MG63 (cell line): ENCODE results near the gene OR4M1. TPM values are rescaled to one million over a fixed set of nuclear protein-coding genes. Genes with fewer than 3 reads are reported as not detected.
"Not testable (repeated sequence)": the region's sequence is repeated elsewhere in the genome, so short reads cannot be mapped to it uniquely, and the experiment has no call there.

Experiments used
- DNase-seq: peaks from one replicate; pipeline ENCODE4 v3.0.0-alpha.2; 2020
- H3K27me3 ChIP-seq: fragments of 250-450 bp; sonication (Bioruptor Pico); 2 replicates; pipeline ENCODE4 v1.5.1; 2020; ENCODE audit warnings: mild to moderate bottlenecking, moderate library complexity
- H3K36me3 ChIP-seq: fragments of 250-450 bp; sonication (Bioruptor Pico); 2 replicates; pipeline ENCODE4 v1.5.1; 2020; ENCODE audit warnings: mild to moderate bottlenecking, moderate library complexity
- H3K4me3 ChIP-seq: fragments of 250-450 bp; sonication (Bioruptor Pico); 2 replicates; pipeline ENCODE4 v1.5.1; 2020; ENCODE audit warnings: mild to moderate bottlenecking, moderate library complexity
- H3K9me3 ChIP-seq: fragments of 250-450 bp; sonication (Bioruptor Pico); 2 replicates; pipeline ENCODE4 v1.5.1; 2020; ENCODE audit warnings: mild to moderate bottlenecking, moderate library complexity
- total RNA-seq: library from RNA; depleted of rRNA; stranded (reverse); fragments of >200 nt; shearing (Covaris generic); gene quantifications from 2 replicates; pipeline ENCODE4 v1.2.3, GENCODE V29; 2014; ENCODE audit warnings: low replicate concordance; rRNA removed

OR4M1 gene
- total RNA-seq, 1 experiment from 2014 or later, result not detected

DNA sequence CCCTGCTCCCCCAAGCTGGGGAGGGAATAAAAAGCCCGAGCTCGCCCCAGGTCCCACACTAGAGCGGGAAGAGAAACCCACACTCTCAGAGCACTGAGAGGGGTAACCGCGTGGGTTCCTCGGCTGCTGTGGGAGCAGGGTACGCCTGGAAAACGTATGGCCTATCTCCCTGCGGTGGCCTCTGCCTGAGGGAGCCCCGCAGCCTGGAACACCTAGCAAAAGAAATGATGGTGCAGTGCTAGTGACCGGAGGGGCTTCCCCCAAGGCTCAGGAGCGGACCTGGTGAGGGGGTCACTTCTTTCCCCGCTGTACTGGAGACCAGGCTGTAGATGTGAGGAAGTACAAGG lies 27.8 kb downstream of the OR4M1 start:
- no peak for DNase-seq
- Histone ChIP-seq H3K27me3 (no peaks in the 10 kb centered on the region), H3K36me3 (no peaks in the 10 kb centered on the region), H3K9me3 (no peaks in the 10 kb centered on the region), H3K4me3 (no peak overlapping the region)

DNA sequence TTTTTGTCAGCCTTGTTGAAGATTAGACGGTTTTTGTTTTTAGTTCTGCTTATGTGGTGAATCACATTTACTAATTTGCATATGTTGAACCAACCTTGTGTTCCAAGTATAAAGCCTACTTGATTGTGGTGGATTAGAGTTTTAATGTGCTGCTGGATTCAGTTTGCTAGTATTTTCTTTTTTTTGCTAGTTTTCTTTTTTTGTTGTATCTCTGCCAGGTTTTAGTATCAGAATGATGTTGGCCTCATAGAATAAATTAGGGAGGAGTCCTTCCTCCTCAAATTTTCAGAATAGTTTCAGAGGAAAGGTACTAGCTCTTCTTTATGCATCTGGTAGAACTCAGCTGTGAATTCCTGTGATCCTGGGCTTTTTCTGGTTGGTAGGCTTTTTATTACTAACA lies 30.2 kb downstream of the OR4M1 start, which contains the start of gene OR4N2:
Gene OR4N2 (plus strand): TSS at position 301 of the 400 bp plus-strand sequence. CDS start 23,679 bp downstream, outside the sequence.
- not testable (repeated sequence) for H3K36me3 ChIP-seq, DNase-seq, H3K4me3 ChIP-seq, H3K9me3 ChIP-seq, H3K27me3 ChIP-seq

DNA sequence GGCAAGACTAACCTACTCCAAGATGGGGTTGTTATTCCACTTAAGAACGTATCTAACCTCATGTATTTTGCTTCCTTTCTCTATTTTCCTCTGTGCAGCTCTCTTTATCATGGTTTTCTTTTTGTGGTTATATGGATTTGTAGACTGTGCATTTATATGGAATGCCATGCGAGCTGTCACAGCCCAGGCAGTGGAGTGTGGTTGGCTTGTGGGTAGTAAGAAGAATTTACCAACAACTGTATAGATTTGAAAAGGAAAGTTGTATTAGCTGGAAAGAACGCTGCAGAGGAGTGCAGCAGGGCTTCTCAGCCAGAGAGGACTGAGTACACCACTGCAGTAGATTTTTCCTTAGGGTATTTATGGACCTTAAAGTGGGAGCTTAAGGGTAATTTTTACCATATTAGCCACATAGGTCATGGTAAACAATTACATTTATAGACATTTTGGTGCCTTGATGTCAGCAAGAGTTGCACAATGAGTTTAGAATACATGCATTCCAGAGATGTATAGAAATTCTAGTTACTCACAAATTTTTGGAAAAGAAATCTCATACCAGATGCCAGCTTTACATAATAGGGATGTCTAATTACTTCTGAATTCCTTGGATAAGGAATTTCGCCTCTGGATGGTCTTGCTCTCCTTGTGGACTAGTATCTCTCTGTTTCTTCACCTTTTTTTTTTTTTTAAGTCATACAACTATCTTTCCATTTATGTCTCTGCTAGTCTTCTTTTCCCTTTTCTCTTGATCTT lies 40.0 kb downstream of the OR4M1 start:
- H3K27me3 ChIP-seq, H3K4me3 ChIP-seq, H3K36me3 ChIP-seq, H3K9me3 ChIP-seq: not testable (repeated sequence)
- DNase-seq, result peak; percentile 71

DNA sequence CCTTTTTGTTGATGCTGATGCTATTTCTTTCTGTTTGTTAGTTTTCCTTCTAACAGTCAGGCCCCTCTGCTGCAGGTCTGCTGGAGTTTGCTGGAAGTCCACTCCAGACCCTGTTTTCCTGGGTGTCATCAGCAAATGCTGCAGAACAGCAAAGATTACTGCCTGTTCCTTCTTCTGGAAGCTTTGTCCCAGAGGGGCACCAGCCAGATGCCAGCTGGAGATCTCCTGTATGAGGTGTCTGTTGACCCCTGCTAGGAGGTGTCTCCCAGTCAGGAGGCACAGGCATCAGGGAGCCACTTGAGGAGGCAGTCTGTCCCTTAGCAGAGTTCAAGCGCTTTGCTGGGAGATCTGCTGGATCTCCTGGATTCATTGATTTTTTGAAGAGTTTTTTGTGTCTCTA lies 46.6 kb downstream of the OR4M1 start:
- H3K27me3 ChIP-seq, H3K4me3 ChIP-seq, H3K36me3 ChIP-seq, DNase-seq, H3K9me3 ChIP-seq: not testable (repeated sequence)

DNA sequence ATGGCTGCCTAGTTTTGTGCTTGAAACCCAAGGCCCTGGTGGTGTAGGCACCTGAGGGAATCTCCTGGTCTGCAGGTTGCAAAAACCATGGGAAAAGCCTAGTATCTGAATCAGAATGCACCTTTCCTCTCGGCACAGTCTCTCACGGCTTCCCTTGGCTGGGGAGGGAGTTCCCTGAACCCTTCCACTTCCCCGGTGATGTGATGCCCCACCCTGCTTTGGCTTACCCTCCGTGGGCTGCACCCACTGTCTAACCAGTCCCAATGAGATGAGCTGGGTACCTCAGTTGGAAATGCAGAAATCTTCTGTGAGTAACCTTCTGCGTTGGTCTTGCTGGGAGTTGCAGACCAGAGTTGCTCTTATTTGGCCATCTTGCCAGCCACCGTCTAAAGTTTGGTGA lies 47.7 kb downstream of the OR4M1 start:
- H3K4me3 ChIP-seq, H3K36me3 ChIP-seq, H3K9me3 ChIP-seq, H3K27me3 ChIP-seq, DNase-seq: not testable (repeated sequence)

DNA sequence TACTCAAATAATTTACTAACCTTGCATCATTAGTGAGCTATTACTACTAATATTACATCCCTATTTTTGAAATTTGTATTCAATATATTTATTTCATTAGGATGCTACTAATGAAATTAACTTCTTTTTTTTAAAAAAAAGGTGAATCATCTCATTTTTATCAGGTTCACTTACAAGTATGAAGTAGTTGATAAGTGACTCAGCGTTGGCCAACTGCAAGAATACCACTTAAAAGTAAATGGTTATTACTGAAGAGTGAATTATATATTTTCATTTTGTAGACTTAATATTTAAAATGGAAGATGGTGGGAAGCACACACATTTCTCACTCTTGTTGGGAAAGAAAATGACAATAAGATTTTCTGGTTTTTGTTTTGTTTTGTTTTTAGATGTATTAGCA lies 49.9 kb downstream of the OR4M1 start:
- no peak overlapping the region for H3K4me3 ChIP-seq
- H3K36me3 ChIP-seq, result no peaks in the 10 kb centered on the region
- H3K27me3 ChIP-seq, result no peaks in the 10 kb centered on the region
- 0 out of 2 replicates have a peak, but pooled peaks cover 2% of the 10 kb centered on the region for H3K9me3 ChIP-seq
- no peak for DNase-seq

DNA sequence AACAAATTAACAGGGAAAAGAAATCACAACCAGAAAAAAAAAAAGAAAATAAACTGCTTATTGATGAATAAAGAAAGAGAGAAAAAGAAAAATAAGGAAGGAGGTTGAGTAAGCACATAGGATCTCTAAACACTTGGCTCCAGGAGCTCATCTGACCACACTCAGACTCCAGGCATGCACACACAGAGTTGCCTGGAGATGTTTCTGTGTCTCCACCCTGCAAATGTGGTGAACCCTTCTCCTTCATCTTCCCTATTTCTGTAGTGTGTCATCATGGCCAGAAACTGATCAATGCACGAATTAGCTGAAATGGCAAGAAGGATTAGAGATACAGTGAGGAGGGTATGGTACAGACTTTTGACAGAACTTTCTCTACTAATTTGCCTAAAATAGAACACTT lies 50.5 kb downstream of the OR4M1 start:
- Histone ChIP-seq H3K27me3 (no peaks in the 10 kb centered on the region), H3K9me3 (0 out of 2 replicates have a peak, but pooled peaks cover 2% of the 10 kb centered on the region)
- peak; percentile 73 for DNase-seq

DNA sequence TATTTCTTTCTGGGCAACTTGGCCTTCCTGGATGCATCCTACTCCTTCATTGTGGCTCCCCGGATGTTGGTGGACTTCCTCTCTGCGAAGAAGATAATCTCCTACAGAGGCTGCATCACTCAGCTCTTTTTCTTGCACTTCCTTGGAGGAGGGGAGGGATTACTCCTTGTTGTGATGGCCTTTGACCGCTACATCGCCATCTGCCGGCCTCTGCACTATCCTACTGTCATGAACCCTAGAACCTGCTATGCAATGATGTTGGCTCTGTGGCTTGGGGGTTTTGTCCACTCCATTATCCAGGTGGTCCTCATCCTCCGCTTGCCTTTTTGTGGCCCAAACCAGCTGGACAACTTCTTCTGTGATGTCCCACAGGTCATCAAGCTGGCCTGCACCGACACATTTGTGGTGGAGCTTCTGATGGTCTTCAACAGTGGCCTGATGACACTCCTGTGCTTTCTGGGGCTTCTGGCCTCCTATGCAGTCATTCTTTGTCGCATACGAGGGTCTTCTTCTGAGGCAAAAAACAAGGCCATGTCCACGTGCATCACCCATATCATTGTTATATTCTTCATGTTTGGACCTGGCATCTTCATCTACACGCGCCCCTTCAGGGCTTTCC lies 54.4 kb downstream of the OR4M1 start:
- not testable (repeated sequence) for DNase-seq

More for the DNA sequence above, 50.5 kb downstream of the OR4M1 start:
- Histone ChIP-seq H3K36me3 (no peaks in the 10 kb centered on the region), H3K4me3 (no peak overlapping the region)

DNA sequence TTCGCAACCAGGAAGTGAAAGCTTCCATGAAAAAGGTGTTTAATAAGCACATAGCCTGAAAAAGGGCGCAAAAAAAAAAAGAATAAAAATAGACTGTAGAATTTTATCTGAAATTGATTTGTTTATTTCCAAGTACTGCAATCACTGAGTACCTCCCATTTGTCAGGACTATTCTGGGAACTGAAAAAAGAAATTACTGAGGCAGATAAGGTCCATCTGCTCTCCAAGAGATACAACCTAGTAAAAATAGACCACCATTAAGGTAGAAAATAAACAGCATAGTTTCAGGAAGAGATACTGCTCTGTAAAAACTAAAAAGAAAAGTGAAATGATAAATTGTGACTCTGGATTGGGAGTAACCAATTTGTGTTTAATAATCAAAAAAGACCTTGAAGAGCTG lies 55.0 kb downstream of the OR4M1 start:
- Histone ChIP-seq H3K9me3 (no peaks in the 10 kb centered on the region), H3K4me3 (no peak overlapping the region), H3K36me3 (no peaks in the 10 kb centered on the region), H3K27me3 (no peaks in the 10 kb centered on the region)
- no peak for DNase-seq

More for the DNA sequence above, 54.4 kb downstream of the OR4M1 start:
- H3K36me3 ChIP-seq, H3K9me3 ChIP-seq, H3K27me3 ChIP-seq, H3K4me3 ChIP-seq: not testable (repeated sequence)

Other genes starting within 250 kb of the OR4M1 start
- not detected in 2 replicates for gene OR11H2, start 59.6 kb upstream of the OR4M1 start, total RNA-seq
- not detected in 2 replicates for gene OR4Q3, start 29.9 kb upstream of the OR4M1 start, total RNA-seq
- gene OR4N2, start 30.3 kb downstream of the OR4M1 start, total RNA-seq, result not detected in 2 replicates
- not detected in 2 replicates for gene OR4K2, start 101.6 kb downstream of the OR4M1 start, total RNA-seq
- gene OR4K5, start 147.1 kb downstream of the OR4M1 start, total RNA-seq, result not detected in 2 replicates
- gene OR4K1, start 157.4 kb downstream of the OR4M1 start, total RNA-seq, result not detected in 2 replicates
- gene OR4K15, start 202.1 kb downstream of the OR4M1 start, total RNA-seq, result not detected in 2 replicates
- not detected in 2 replicates for gene OR4Q2, start 228.7 kb downstream of the OR4M1 start, total RNA-seq
- gene OR4K14, start 245.8 kb downstream of the OR4M1 start, total RNA-seq, result not detected in 2 replicates